OCI-LY1 (cell line): Measurements from ENCODE around the gene SLC30A4.

Experiments
- H2AFZ ChIP-seq: fragments of 200-600 bp; sonication (generic), shearing (Covaris generic); 2 replicates; pipeline ENCODE4 v1.6.0; 2014; ENCODE audit warnings: antibody characterized with exemption, mild to moderate bottlenecking, low read length
- H3F3A ChIP-seq: fragments of 200-600 bp; sonication (generic), shearing (Covaris generic); 2 replicates; pipeline ENCODE4 v1.6.0; 2014; ENCODE audit warnings: mild to moderate bottlenecking, antibody characterized with exemption, low read length, moderate library complexity; ENCODE audit not compliant: insufficient read depth
- H3K27ac ChIP-seq: fragments of 200-600 bp; sonication (generic); 2 replicates; pipeline ENCODE4 v1.5.1; 2014; ENCODE audit warnings: low read length, mixed run types, mild to moderate bottlenecking, low read depth; ENCODE audit not compliant: poor library complexity, severe bottlenecking
- H3K27me3 ChIP-seq: fragments of 200-600 bp; sonication (generic); 2 replicates; pipeline ENCODE4 v1.6.0; 2014; ENCODE audit warnings: antibody characterized with exemption, mild to moderate bottlenecking, low read length, moderate library complexity; ENCODE audit not compliant: insufficient read depth
- H3K36me3 ChIP-seq: fragments of 200-600 bp; sonication (generic); 2 replicates; pipeline ENCODE4 v1.6.1; 2014; ENCODE audit warnings: mild to moderate bottlenecking, antibody characterized with exemption, low read length, moderate library complexity, mixed read lengths; ENCODE audit not compliant: insufficient read depth
- H3K4me1 ChIP-seq: fragments of 200-600 bp; sonication (generic); 2 replicates; pipeline ENCODE4 v1.5.1; 2014; ENCODE audit warnings: mild to moderate bottlenecking, low read length, moderate library complexity; ENCODE audit not compliant: insufficient read depth, severe bottlenecking
- H3K4me2 ChIP-seq: fragments of 200-600 bp; sonication (generic), shearing (Covaris generic); 2 replicates; pipeline ENCODE4 v1.6.1; 2014; ENCODE audit warnings: low read length
- H3K4me3 ChIP-seq: fragments of 200-600 bp; sonication (generic); 2 replicates; pipeline ENCODE4 v1.5.1; 2014; ENCODE audit warnings: low read length, low read depth, mild to moderate bottlenecking, mixed read lengths; ENCODE audit not compliant: poor library complexity, severe bottlenecking
- H3K79me2 ChIP-seq: fragments of 200-600 bp; shearing (Covaris generic); 2 replicates; pipeline ENCODE4 v1.6.1; 2016; ENCODE audit warnings: mixed run types, low read length, mixed read lengths; ENCODE audit not compliant: insufficient read depth
- H3K9ac ChIP-seq: fragments of 200-600 bp; sonication (generic), shearing (Covaris generic); 2 replicates; pipeline ENCODE4 v1.6.1; 2014; ENCODE audit warnings: mild to moderate bottlenecking, low read length, mixed read lengths
- H3K9me2 ChIP-seq: fragments of 200-600 bp; sonication (generic), shearing (Covaris generic); 2 replicates; pipeline ENCODE4 v1.6.1; 2014; ENCODE audit warnings: low read depth, mild to moderate bottlenecking, low read length, mixed read lengths
- H3K9me3 ChIP-seq: fragments of 200-600 bp; shearing (Covaris generic); 2 replicates; pipeline ENCODE4 v1.6.1; 2014; ENCODE audit warnings: low read length, mixed read lengths
- H4K20me1 ChIP-seq: fragments of 200-600 bp; sonication (generic), shearing (Covaris generic); 2 replicates; pipeline ENCODE4 v1.6.0; 2016; ENCODE audit warnings: mild to moderate bottlenecking, low read length; ENCODE audit not compliant: insufficient read depth
- EZH2 ChIP-seq: fragments of 200-600 bp; sonication (generic), shearing (Covaris generic); IDR thresholded peaks from 2 replicates; pipeline ENCODE4 v1.8.0; 2017; ENCODE audit warnings: borderline replicate concordance, mixed run types, mild to moderate bottlenecking, antibody characterized with exemption, low read length, moderate library complexity, mixed read lengths
- TF ChIP-seq, protein P1 (sequence below): fragments of 200-600 bp; sonication (generic), shearing (Covaris generic); IDR thresholded peaks from 2 replicates; pipeline ENCODE4 v1.5.1; 2017; ENCODE audit warnings: mild to moderate bottlenecking, antibody characterized with exemption, low read length, moderate library complexity, mixed read lengths

SLC30A4 gene

DNA sequence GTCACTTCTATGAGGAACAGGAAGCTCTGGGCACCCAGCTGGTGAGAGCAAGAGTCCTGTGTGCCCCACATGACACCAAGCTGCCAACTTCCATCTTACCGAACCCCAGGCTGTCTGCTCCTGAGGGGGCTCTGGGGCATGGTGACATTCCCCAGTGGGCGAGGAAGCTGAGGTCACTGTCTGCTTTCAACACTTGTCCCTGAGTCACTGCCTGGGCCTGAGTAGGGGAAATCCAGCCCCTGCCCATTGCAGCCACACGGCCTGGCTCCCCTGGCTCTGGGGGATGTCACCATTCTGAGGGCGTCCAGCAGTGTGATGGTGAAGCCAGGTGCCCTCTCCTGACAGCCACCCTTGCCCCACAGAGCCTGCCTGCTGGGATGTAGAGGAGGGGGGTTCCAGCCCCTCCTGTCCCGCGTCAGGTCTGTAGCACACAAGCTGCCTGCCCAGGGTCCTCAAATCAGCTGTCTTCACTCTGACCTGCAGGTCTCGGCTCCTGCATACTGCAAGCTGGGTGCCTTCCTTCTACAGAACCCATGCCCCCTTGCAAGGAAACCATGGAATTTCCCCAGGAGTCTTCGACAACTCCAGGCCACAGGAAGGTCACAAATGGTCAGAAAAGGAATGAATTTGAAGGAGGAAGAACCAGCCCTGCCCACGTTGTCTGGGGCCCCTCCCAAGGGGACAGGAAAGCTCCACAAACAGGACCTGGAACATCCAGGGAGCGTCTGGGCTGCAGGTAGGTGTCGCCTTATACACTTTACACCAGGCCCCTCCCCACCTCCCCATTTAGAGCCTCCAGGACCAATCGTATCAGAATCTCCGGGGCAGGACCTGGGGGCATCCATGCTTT lies 74.3 kb downstream of the SLC30A4 start:
- Histone ChIP-seq H3K9me3 (no peaks in the 10 kb centered on the region), H3K4me3 (no peak overlapping the region), H3K27me3 (0 out of 2 replicates have a peak, but pooled peaks cover 4% of the 10 kb centered on the region), H2AFZ (no peak overlapping the region), H3K4me1 (no peaks in the 10 kb centered on the region), H3K9me2 (no peaks in the 10 kb centered on the region), H3K4me2 (no peak overlapping the region), H3F3A (no peaks in the 10 kb centered on the region), H3K79me2 (no peaks in the 10 kb centered on the region), H3K36me3 (no peaks in the 10 kb centered on the region), H3K9ac (no peak overlapping the region), H4K20me1 (no peaks in the 10 kb centered on the region), H3K27ac (no peak overlapping the region)
- TF ChIP-seq, protein P1, sequence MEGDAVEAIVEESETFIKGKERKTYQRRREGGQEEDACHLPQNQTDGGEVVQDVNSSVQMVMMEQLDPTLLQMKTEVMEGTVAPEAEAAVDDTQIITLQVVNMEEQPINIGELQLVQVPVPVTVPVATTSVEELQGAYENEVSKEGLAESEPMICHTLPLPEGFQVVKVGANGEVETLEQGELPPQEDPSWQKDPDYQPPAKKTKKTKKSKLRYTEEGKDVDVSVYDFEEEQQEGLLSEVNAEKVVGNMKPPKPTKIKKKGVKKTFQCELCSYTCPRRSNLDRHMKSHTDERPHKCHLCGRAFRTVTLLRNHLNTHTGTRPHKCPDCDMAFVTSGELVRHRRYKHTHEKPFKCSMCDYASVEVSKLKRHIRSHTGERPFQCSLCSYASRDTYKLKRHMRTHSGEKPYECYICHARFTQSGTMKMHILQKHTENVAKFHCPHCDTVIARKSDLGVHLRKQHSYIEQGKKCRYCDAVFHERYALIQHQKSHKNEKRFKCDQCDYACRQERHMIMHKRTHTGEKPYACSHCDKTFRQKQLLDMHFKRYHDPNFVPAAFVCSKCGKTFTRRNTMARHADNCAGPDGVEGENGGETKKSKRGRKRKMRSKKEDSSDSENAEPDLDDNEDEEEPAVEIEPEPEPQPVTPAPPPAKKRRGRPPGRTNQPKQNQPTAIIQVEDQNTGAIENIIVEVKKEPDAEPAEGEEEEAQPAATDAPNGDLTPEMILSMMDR = no peak

GRCh38 chr15:45443645-45444044 lies 78.9 kb downstream of the SLC30A4 start:
- Histone ChIP-seq H2AFZ (no peak overlapping the region), H3K79me2 (no peaks in the 10 kb centered on the region), H4K20me1 (no peaks in the 10 kb centered on the region), H3K27ac (no peak overlapping the region), H3K4me2 (no peak overlapping the region), H3K9ac (no peak overlapping the region), H3K4me1 (no peaks in the 10 kb centered on the region), H3K4me3 (no peak overlapping the region), H3K9me2 (no peaks in the 10 kb centered on the region), H3K27me3 (no peaks in the 10 kb centered on the region), H3F3A (no peaks in the 10 kb centered on the region), H3K9me3 (no peaks in the 10 kb centered on the region), H3K36me3 (no peaks in the 10 kb centered on the region)
- TF ChIP-seq EZH2 = no peak
- TF ChIP-seq, protein P1 = no peak

GRCh38 chr15:45442507-45443135 lies 79.9 kb downstream of the SLC30A4 start:
- no peak overlapping the region for H3K9ac ChIP-seq
- no peaks in the 10 kb centered on the region for H3K9me3 ChIP-seq
- no peak overlapping the region for H2AFZ ChIP-seq
- H3K4me2 ChIP-seq = no peak overlapping the region
- H3K36me3 ChIP-seq = no peaks in the 10 kb centered on the region
- H4K20me1 ChIP-seq = no peaks in the 10 kb centered on the region
- H3K27me3 ChIP-seq = no peaks in the 10 kb centered on the region
- TF ChIP-seq EZH2 = no peak
- TF ChIP-seq, protein P1 = no peak
- no peaks in the 10 kb centered on the region for H3K4me1 ChIP-seq
- H3F3A ChIP-seq = no peaks in the 10 kb centered on the region
- H3K4me3 ChIP-seq = no peak overlapping the region
- H3K27ac ChIP-seq = no peak overlapping the region
- no peaks in the 10 kb centered on the region for H3K79me2 ChIP-seq
- H3K9me2 ChIP-seq = no peaks in the 10 kb centered on the region
